SK-N-SH (cell line): Measurements from ENCODE around the gene TARDBP. TPM values are rescaled to one million over a fixed set of nuclear protein-coding genes. Genes with fewer than 3 reads are reported as not detected.

Source experiments
- CTCF ChIA-PET: fragments of 300-600, 350-600 bp; formaldehyde crosslinking; extraction: SDS; loops from one replicate; lab custom pipeline; 2021; lab: Yijun Ruan, JAX
- POLR2A ChIA-PET: fragments of 350-600 bp; sonication (Branson Sonifier 250); formaldehyde crosslinking; extraction: SDS; loops from one replicate; lab custom pipeline; 2020; ENCODE audit warnings: antibody characterized with exemption, inconsistent platforms; lab: Yijun Ruan, JAX
- DNase-seq: peaks from one replicate; pipeline ENCODE4 v3.0.0; 2012
- H2AFZ ChIP-seq: fragments of 200-600 bp; sonication (generic); 2 replicates; pipeline ENCODE4 v1.8.1; 2016; ENCODE audit warnings: antibody characterized with exemption, mild to moderate bottlenecking, low read depth
- H3F3A ChIP-seq: fragments of 200-600 bp; sonication (generic); replicated peaks from 2 replicates; pipeline ENCODE3; 2016; ENCODE audit warnings: antibody characterized with exemption, mild to moderate bottlenecking; ENCODE audit not compliant: insufficient read depth
- H3K27ac ChIP-seq, 2 experiments: fragments of 200-500 bp in 1 of 2; fragments of 200-600 bp in 1 of 2; sonication (Bioruptor generic) in 1 of 2; sonication (generic), shearing (Covaris generic) in 1 of 2; 2 replicates each; pipeline versions ENCODE4 v1.5.1 to v1.6.1; 2014 to 2016; ENCODE audit warnings: low read depth in 2 of 2, inconsistent platforms in 1 of 2, low read length in 1 of 2, mild to moderate bottlenecking in 1 of 2, mixed read lengths in 1 of 2
- H3K27me3 ChIP-seq: fragments of 200-600 bp; sonication (generic), shearing (Covaris generic); 2 replicates; pipeline ENCODE4 v1.6.1; 2016; ENCODE audit warnings: mixed run types; ENCODE audit not compliant: insufficient read depth
- H3K36me3 ChIP-seq, 2 experiments: fragments of 200-500 bp in 1 of 2; fragments of 200-600 bp in 1 of 2; sonication (Bioruptor generic) in 1 of 2; sonication (generic) in 1 of 2; replicated peaks in 1 of 2; 2 replicates each; pipeline versions ENCODE3 to v1.5.1; 2014 to 2016; ENCODE audit warnings: low read length in 1 of 2, mild to moderate bottlenecking in 1 of 2; ENCODE audit not compliant: insufficient read depth in 2 of 2, control insufficient read depth in 1 of 2
- H3K4me1 ChIP-seq, 2 experiments: fragments of 200-500 bp in 1 of 2; fragments of 200-600 bp in 1 of 2; sonication (Bioruptor generic) in 1 of 2; sonication (generic), shearing (Covaris generic) in 1 of 2; 2 replicates each; pipeline versions ENCODE4 v1.5.1 to v1.6.1; 2014 to 2016; ENCODE audit warnings: low read depth in 1 of 2, low read length in 1 of 2, mixed run types in 1 of 2; ENCODE audit not compliant: insufficient read depth in 2 of 2, control insufficient read depth in 1 of 2
- H3K4me2 ChIP-seq: fragments of 200-600 bp; sonication (generic), shearing (Covaris generic); 2 replicates; pipeline ENCODE4 v1.6.1; 2017; ENCODE audit warnings: mixed run types
- H3K4me3 ChIP-seq, 2 experiments: fragments of 200-500 bp in 1 of 2; fragments of 200-600 bp in 1 of 2; sonication (Bioruptor generic) in 1 of 2; sonication (generic), shearing (Covaris generic) in 1 of 2; 2 replicates each; pipeline versions ENCODE4 v1.5.1 to v1.8.1; 2014 to 2016; ENCODE audit warnings: low read depth in 2 of 2, inconsistent platforms in 1 of 2, low read length in 1 of 2, mild to moderate bottlenecking in 1 of 2, mixed read lengths in 1 of 2, moderate library complexity in 1 of 2
- H3K79me2 ChIP-seq: fragments of 200-600 bp; sonication (generic); 2 replicates; pipeline ENCODE4 v1.8.1; 2017; ENCODE audit warnings: mild to moderate bottlenecking; ENCODE audit not compliant: insufficient read depth
- H3K9ac ChIP-seq: fragments of 200-600 bp; sonication (generic); 2 replicates; pipeline ENCODE4 v1.6.1; 2017; ENCODE audit warnings: mixed run types
- H3K9me2 ChIP-seq: fragments of 200-600 bp; sonication (generic); 2 replicates; pipeline ENCODE4 v1.6.1; 2017; ENCODE audit warnings: mixed run types
- H3K9me3 ChIP-seq: fragments of 200-600 bp; sonication (generic); 2 replicates; pipeline ENCODE4 v1.6.1; 2017; ENCODE audit warnings: mixed run types, mild to moderate bottlenecking, moderate library complexity
- H4K20me1 ChIP-seq: fragments of 200-600 bp; sonication (generic); 2 replicates; pipeline ENCODE4 v1.6.1; 2017; ENCODE audit warnings: mild to moderate bottlenecking, mixed run types; ENCODE audit not compliant: insufficient read depth
- CHD2 ChIP-seq: fragments of 150-350 bp; IDR thresholded peaks from 2 replicates; pipeline ENCODE4 v1.6.1; 2018; ENCODE audit warnings: low read length; ENCODE audit not compliant: partially characterized antibody
- ELF1 ChIP-seq: IDR thresholded peaks from 2 replicates; pipeline ENCODE4 v1.4.0; 2012
- EP300 ChIP-seq, 2 experiments: IDR thresholded peaks; 2 replicates each; pipeline versions ENCODE4 v1.4.0 to v1.6.1; 2012; ENCODE audit warnings: borderline replicate concordance in 1 of 2, low read depth in 1 of 2, low read length in 1 of 2
- GABPA ChIP-seq: IDR thresholded peaks from 2 replicates; pipeline ENCODE4 v1.4.0; 2012; ENCODE audit warnings: low read depth, mild to moderate bottlenecking
- GATA2 ChIP-seq: sonication (generic); formaldehyde crosslinking; IDR thresholded peaks from 2 replicates; pipeline ENCODE4 v1.5.0; 2020; ENCODE audit warnings: mild to moderate bottlenecking, missing genetic modification reagents
- JUND ChIP-seq: IDR thresholded peaks from 2 replicates; pipeline ENCODE4 v1.4.0; 2012
- MEF2A ChIP-seq: IDR thresholded peaks from 2 replicates; pipeline ENCODE4 v1.4.0; 2012; ENCODE audit warnings: low read depth, borderline replicate concordance
- MXI1 ChIP-seq: IDR thresholded peaks from 2 replicates; pipeline ENCODE4 v1.6.1; 2012; ENCODE audit warnings: mild to moderate bottlenecking, low read depth, low read length, improper control_type of control experiment
- NFIC ChIP-seq: IDR thresholded peaks from 2 replicates; pipeline ENCODE4 v1.4.0; 2012; ENCODE audit warnings: borderline replicate concordance
- NRF1 ChIP-seq: IDR thresholded peaks from 2 replicates; pipeline ENCODE4 v1.6.1; 2012; ENCODE audit warnings: low read depth, mild to moderate bottlenecking, low read length
- POLR2AphosphoS5 ChIP-seq: IDR thresholded peaks from 2 replicates; pipeline ENCODE4 v1.6.1; 2012; ENCODE audit warnings: low read depth, low read length
- RCOR1 ChIP-seq: fragments of 150-350 bp; IDR thresholded peaks from 2 replicates; pipeline ENCODE4 v1.6.1; 2017; ENCODE audit warnings: antibody characterized with exemption, low read length
- RXRA ChIP-seq: IDR thresholded peaks from 2 replicates; pipeline ENCODE4 v1.4.0; 2012; ENCODE audit warnings: low read depth, mild to moderate bottlenecking, borderline replicate concordance
- YY1 ChIP-seq: IDR thresholded peaks from 2 replicates; pipeline ENCODE4 v1.4.0; 2012; ENCODE audit warnings: low read depth, mild to moderate bottlenecking
- WGBS: methylation state at CpG from one replicate; pipeline ENCODE4 v1.1.6; 2017; ENCODE audit warnings: low lambda C conversion rate; 5-methylcytosine and 5-hydroxymethylcytosine counted together
- polyA plus RNA-seq, 3 experiments: library from polyadenylated mRNA; depleted of rRNA; stranded (reverse); fragments of >200 nt; gene quantifications; 2 replicates each; pipeline ENCODE4 v1.2.3, GENCODE V29; 2012
- TF ChIP-seq, protein P1 (sequence below): IDR thresholded peaks from 2 replicates; pipeline ENCODE4 v1.4.0; 2012; ENCODE audit warnings: low read depth
- TF ChIP-seq, protein P2 (sequence below): IDR thresholded peaks from 2 replicates; pipeline ENCODE4 v1.4.0; 2012; ENCODE audit warnings: low read depth, borderline replicate concordance
- TF ChIP-seq, protein P3 (sequence below): fragments of 150-350 bp; IDR thresholded peaks from 2 replicates; pipeline ENCODE4 v1.6.1; 2016; ENCODE audit warnings: mild to moderate bottlenecking, low read depth, low read length

TARDBP gene
- polyA plus RNA-seq, 1 of the 3 experiments (the other 2 are of a cell fraction): 207 TPM

DNA sequence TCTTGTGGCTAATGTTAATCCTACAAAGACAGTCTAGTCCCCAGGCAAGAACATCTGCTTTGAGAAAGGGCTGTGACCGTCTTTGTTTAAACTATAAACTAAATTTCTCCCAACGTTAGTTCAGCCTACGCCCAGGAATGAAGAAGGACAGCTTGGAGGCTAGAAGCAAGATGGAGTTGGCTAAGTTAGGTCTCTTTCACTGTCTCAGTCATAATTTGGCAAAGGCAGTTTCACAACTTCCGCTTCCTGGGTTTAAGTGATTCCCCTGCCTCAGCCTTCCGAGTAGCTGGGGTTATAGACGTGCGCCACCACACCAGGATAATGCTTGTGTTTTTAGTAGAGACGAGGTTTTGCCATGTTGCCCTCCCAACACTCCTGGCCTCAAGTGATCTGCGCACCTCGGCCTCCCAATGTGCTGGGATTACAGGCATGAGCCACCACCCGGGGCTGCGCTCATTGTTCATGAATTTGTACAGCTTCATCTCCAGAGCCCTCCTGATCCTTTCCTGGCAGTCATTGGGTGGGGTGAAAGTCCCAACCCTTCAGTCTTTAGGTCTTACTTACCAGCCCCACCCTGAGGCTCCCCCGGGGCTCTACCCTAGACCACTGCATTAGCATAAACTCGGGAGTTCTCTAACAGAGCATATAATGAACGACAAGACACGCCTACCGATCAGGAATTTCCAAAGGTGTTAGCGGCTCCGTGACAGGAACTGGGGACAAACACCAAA, 39.5 kb downstream of the TARDBP start:
- Histone ChIP-seq H3K4me3 (no peak overlapping the region), H3K9me3 (no peaks in the 10 kb centered on the region), H4K20me1 (peaks cover 4% of the 10 kb centered on the region; the same call in 1 of the 2 replicates), H3K9me2 (no peaks in the 10 kb centered on the region), H3K27me3 (no peaks in the 10 kb centered on the region), H3F3A (no peaks in the 10 kb centered on the region), H3K27ac (peak overlapping the region in 1 of 2 experiments; percentile 76; a peak in 2 of 4 replicates), H3K4me1 (peaks cover 0 to 17% of the 10 kb centered on the region in 2 experiments; a peak in 1 of 4 replicates), H3K79me2 (no peaks in the 10 kb centered on the region), H3K36me3 (peaks cover 0 to 14% of the 10 kb centered on the region in 2 experiments), H3K4me2 (no peak overlapping the region), H2AFZ (no peak overlapping the region), H3K9ac (no peak overlapping the region)
- 94% methylated on average over 19 of the region's 19 CpGs for WGBS
- CTCF ChIA-PET: interaction anchor here (0.7 to 10.0 kb wide), 8 partner anchors 9 to 558 kb away, joined by 3 to 118 read pairs (median 3); no protein-coding TSS in a partner anchor
- POLR2A ChIA-PET: interaction anchor here (0.9 to 1.9 kb wide), 2 partner anchors 9 to 15 kb away, joined by 4 to 7 read pairs; no protein-coding TSS in a partner anchor
- TF ChIP-seq POLR2AphosphoS5 (no peak), GATA2 (CRISPR knock-in tag) (no peak), YY1 (no peak), RCOR1 (no peak), JUND (no peak), NRF1 (no peak), CHD2 (no peak), RXRA (no peak), ELF1 (no peak), MEF2A (no peak), NFIC (no peak), GABPA (no peak), EP300 (IDR thresholded peaks at IDR 0.05; ENCODE audit: borderline replicate concordance in 1 of 2, low read depth in 1 of 2, low read length in 1 of 2) (no peak), MXI1 (no peak)
- TF ChIP-seq, protein P1, sequence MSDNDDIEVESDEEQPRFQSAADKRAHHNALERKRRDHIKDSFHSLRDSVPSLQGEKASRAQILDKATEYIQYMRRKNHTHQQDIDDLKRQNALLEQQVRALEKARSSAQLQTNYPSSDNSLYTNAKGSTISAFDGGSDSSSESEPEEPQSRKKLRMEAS: no peak
- TF ChIP-seq, protein P2, sequence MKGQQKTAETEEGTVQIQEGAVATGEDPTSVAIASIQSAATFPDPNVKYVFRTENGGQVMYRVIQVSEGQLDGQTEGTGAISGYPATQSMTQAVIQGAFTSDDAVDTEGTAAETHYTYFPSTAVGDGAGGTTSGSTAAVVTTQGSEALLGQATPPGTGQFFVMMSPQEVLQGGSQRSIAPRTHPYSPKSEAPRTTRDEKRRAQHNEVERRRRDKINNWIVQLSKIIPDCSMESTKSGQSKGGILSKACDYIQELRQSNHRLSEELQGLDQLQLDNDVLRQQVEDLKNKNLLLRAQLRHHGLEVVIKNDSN: no peak
- TF ChIP-seq, protein P3, sequence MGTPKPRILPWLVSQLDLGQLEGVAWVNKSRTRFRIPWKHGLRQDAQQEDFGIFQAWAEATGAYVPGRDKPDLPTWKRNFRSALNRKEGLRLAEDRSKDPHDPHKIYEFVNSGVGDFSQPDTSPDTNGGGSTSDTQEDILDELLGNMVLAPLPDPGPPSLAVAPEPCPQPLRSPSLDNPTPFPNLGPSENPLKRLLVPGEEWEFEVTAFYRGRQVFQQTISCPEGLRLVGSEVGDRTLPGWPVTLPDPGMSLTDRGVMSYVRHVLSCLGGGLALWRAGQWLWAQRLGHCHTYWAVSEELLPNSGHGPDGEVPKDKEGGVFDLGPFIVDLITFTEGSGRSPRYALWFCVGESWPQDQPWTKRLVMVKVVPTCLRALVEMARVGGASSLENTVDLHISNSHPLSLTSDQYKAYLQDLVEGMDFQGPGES: no peak
- DNase-seq: no peak
